Panc1 (cell line): ENCODE results near the gene BCO2.

Experiments used
- TF ChIP-seq, protein P1 (sequence below), 2 experiments: IDR thresholded peaks; 2 replicates each; pipeline ENCODE4 v1.6.1; 2011 to 2012; ENCODE audit warnings: low read depth in 2 of 2, control low read depth in 1 of 2, low read length in 1 of 2, mild to moderate bottlenecking in 1 of 2, moderate library complexity in 1 of 2; ENCODE audit not compliant: insufficient read depth in 1 of 2
- TF ChIP-seq, protein P2 (sequence below): fragments of 450-650 bp; IDR thresholded peaks from 2 replicates; pipeline ENCODE4 v1.5.1; 2017; ENCODE audit warnings: mild to moderate bottlenecking

DNA sequence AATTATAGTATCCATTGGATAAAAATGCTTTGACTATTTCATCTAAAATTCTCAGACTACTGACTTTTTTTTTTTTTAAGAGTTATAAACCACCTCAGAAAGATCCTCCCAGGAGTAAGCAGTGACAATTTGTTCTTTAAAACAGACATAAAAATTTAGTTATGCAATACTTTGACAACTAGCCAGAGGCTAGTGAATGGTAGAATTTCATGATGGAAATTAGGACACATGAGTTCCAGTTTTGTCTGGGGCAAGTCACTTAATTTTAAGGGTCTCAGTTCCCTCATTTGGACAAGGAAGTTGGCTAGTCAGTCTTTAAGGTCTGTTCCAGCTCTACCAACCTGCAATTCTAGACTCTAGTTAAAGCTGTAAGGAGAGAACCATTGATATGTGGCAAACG lies 14.3 kb upstream of the BCO2 start:
- TF ChIP-seq, protein P1, sequence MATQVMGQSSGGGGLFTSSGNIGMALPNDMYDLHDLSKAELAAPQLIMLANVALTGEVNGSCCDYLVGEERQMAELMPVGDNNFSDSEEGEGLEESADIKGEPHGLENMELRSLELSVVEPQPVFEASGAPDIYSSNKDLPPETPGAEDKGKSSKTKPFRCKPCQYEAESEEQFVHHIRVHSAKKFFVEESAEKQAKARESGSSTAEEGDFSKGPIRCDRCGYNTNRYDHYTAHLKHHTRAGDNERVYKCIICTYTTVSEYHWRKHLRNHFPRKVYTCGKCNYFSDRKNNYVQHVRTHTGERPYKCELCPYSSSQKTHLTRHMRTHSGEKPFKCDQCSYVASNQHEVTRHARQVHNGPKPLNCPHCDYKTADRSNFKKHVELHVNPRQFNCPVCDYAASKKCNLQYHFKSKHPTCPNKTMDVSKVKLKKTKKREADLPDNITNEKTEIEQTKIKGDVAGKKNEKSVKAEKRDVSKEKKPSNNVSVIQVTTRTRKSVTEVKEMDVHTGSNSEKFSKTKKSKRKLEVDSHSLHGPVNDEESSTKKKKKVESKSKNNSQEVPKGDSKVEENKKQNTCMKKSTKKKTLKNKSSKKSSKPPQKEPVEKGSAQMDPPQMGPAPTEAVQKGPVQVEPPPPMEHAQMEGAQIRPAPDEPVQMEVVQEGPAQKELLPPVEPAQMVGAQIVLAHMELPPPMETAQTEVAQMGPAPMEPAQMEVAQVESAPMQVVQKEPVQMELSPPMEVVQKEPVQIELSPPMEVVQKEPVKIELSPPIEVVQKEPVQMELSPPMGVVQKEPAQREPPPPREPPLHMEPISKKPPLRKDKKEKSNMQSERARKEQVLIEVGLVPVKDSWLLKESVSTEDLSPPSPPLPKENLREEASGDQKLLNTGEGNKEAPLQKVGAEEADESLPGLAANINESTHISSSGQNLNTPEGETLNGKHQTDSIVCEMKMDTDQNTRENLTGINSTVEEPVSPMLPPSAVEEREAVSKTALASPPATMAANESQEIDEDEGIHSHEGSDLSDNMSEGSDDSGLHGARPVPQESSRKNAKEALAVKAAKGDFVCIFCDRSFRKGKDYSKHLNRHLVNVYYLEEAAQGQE (IDR thresholded peaks at IDR 0.05; ENCODE audit: insufficient read depth in 1 of 2, low read depth in 2 of 2, low read length in 1 of 2), result no peak
- TF ChIP-seq, protein P2, sequence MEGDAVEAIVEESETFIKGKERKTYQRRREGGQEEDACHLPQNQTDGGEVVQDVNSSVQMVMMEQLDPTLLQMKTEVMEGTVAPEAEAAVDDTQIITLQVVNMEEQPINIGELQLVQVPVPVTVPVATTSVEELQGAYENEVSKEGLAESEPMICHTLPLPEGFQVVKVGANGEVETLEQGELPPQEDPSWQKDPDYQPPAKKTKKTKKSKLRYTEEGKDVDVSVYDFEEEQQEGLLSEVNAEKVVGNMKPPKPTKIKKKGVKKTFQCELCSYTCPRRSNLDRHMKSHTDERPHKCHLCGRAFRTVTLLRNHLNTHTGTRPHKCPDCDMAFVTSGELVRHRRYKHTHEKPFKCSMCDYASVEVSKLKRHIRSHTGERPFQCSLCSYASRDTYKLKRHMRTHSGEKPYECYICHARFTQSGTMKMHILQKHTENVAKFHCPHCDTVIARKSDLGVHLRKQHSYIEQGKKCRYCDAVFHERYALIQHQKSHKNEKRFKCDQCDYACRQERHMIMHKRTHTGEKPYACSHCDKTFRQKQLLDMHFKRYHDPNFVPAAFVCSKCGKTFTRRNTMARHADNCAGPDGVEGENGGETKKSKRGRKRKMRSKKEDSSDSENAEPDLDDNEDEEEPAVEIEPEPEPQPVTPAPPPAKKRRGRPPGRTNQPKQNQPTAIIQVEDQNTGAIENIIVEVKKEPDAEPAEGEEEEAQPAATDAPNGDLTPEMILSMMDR, result no peak
